ENCODE data around the gene CCL1. TPM values are rescaled to one million over a fixed set of nuclear protein-coding genes. Genes with fewer than 3 reads are reported as not detected.
"Not testable (repeated sequence)": the region's sequence is repeated elsewhere in the genome, so short reads cannot be mapped to it uniquely, and the experiment has no call there.

Gene CCL1
- total RNA-seq, 2 experiments from 2014 or later: 0.87 TPM

DNA sequence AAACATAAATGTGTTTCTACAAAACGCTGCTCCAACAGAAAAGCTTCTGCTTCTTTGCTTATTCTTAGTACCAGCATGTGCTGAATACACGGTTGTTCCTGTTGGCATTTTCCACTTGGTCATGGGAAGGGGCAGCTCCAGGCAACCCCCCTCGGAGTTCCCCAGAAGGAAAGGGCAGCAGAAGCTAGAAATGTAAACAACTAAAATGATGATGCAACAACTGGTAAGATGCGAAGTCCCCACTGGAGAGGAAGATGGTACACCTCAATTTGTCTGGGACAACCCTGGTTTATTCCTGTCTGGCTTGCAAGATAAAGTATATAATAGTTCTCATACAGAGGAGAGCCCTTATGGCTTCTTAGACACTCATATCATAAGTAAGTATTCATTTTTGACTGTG, 16.0 kb downstream of the CCL1 start:
- ChIA-PET POLR2A (no interaction called here), CTCF (no interaction called here)
- no peaks in the 10 kb centered on the region for H3K4me1 Mint-ChIP-seq

GRCh38 chr17:34341916-34342315, 21.1 kb downstream of the CCL1 start:
- Mint-ChIP-seq H3K9me3 (no peaks in the 10 kb centered on the region), H3K36me3 (ENCODE audit: low read depth) (no peaks in the 10 kb centered on the region), H3K27me3 (peaks cover 44% of the 10 kb centered on the region), H3K4me3 (no peak overlapping the region), H3K27ac (no peak overlapping the region), H3K4me1 (no peaks in the 10 kb centered on the region)
- POLR2A ChIA-PET: no interaction called here
- no peak for DNase-seq
- CTCF ChIA-PET: no interaction called here

More for the DNA sequence above, 16.0 kb downstream of the CCL1 start:
- Mint-ChIP-seq H3K9me3 (no peaks in the 10 kb centered on the region), H3K27ac (no peak overlapping the region), H3K27me3 (peaks cover 43% of the 10 kb centered on the region), H3K4me3 (no peak overlapping the region), H3K36me3 (ENCODE audit: low read depth) (no peaks in the 10 kb centered on the region)
- no peak for DNase-seq

DNA sequence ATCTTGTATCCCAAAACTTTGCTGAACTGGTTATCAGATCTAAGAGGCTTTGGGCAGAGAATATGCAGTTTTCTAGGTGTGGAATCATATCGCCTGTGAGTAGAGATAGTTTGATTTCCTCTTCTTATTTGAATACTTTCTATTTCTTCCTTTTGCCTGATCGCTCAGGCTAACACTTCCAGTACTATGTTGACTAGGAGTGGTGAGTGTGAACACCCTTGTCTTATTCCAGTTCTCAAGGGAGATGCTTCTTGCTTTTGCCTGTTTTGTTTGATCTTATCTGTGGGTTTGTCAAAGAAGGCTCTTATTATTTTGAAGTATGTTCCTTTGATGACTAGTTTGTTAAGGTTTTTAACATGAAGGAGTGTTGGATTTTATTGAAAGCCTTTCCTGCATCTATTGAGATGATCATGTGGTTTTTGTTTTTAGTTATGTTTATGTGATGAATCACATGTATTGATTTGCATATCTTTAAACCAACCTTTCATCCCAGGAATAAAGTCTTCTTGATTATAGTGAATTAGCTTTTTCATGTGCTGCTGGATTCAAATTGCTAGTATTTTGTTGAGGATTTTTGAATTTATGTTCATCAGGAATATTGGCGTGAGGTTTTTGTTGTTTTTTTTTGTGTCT, 23.8 kb downstream of the CCL1 start:
- H3K4me3 Mint-ChIP-seq: no peak overlapping the region

DNA sequence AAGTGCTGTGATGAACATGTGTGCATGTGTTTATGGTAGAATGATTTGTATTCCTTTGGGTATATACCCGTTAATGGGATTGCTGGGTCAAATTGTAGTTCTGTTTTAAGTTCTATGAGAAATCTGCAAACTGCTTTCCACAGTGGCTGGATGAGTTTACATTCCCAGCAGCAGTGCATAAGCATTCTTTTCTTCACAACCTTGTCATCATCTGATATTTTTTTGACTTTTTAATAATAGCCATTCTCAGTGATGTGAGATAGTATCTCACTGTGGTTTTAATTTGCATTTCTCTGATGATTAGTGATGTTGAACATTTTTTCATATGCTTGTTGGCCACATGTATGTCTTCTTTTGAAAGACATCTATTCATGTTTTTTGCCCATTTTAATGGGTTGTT, 25.3 kb downstream of the CCL1 start:
- POLR2A ChIA-PET: no interaction called here
- CTCF ChIA-PET: no interaction called here
- H3K4me3 Mint-ChIP-seq: no peak overlapping the region
- peaks cover 41% of the 10 kb centered on the region for H3K27me3 Mint-ChIP-seq
- no peaks in the 10 kb centered on the region for H3K9me3 Mint-ChIP-seq
- H3K36me3 Mint-ChIP-seq (ENCODE audit: low read depth): no peaks in the 10 kb centered on the region
- no peaks in the 10 kb centered on the region for H3K4me1 Mint-ChIP-seq
- DNase-seq: no peak
- H3K27ac Mint-ChIP-seq: no peak overlapping the region

More for the DNA sequence above, 23.8 kb downstream of the CCL1 start:
- no peak overlapping the region for H3K27ac Mint-ChIP-seq
- peaks cover 48% of the 10 kb centered on the region for H3K27me3 Mint-ChIP-seq
- H3K9me3 Mint-ChIP-seq: no peaks in the 10 kb centered on the region
- DNase-seq: no peak
- POLR2A ChIA-PET: no interaction called here
- CTCF ChIA-PET: interaction anchor here (0.6 kb wide), 1 partner anchor 776 kb away, joined by 3 read pairs; no protein-coding TSS in a partner anchor
- H3K4me1 Mint-ChIP-seq: no peaks in the 10 kb centered on the region
- no peaks in the 10 kb centered on the region for H3K36me3 Mint-ChIP-seq (ENCODE audit: low read depth)

GRCh38 chr17:34327580-34327979, 35.5 kb downstream of the CCL1 start:
- DNase-seq; H3K36me3 Mint-ChIP-seq (ENCODE audit: low read depth); POLR2A ChIA-PET; H3K4me1 Mint-ChIP-seq; H3K27ac Mint-ChIP-seq; H3K9me3 Mint-ChIP-seq; H3K4me3 Mint-ChIP-seq: not testable (repeated sequence)
- peaks cover 49% of the 10 kb centered on the region for H3K27me3 Mint-ChIP-seq
- CTCF ChIA-PET: interaction anchor here (1.0 kb wide), 1 partner anchor 34 kb away, joined by 4 read pairs; no protein-coding TSS in a partner anchor

DNA sequence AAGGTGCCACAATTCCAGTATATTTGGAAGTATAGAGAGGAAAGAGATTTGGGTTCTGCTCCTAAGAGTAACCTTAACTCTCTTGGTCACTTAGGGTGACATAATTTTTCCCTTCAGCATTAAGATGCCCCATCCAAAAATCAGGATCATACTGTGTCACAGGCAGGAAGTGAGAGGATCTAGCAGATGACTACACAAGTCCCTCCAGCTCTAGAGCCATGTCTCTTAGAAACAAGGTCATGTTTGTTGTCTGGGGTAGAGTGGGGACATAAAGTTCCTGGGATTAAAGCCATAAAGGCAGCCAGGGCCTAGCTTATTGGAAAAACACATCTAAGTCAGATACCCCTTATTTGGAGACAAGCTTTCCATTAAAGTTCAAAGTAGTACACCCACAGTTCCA, 41.1 kb downstream of the CCL1 start:
- Mint-ChIP-seq H3K4me1 (no peaks in the 10 kb centered on the region), H3K9me3 (peaks cover 5% of the 10 kb centered on the region), H3K36me3 (ENCODE audit: low read depth) (no peaks in the 10 kb centered on the region), H3K27ac (no peak overlapping the region), H3K27me3 (peaks cover 24% of the 10 kb centered on the region), H3K4me3 (no peak overlapping the region)
- ChIA-PET CTCF (interaction anchor here (0.6 to 1.7 kb wide), 2 partner anchors 40 to 50 kb away, joined by 3 to 5 read pairs; no protein-coding TSS in a partner anchor), POLR2A (interaction anchor here (0.6 kb wide), 1 partner anchor 13 kb away, joined by 3 read pairs; no protein-coding TSS in a partner anchor)
- DNase-seq: no peak

DNA sequence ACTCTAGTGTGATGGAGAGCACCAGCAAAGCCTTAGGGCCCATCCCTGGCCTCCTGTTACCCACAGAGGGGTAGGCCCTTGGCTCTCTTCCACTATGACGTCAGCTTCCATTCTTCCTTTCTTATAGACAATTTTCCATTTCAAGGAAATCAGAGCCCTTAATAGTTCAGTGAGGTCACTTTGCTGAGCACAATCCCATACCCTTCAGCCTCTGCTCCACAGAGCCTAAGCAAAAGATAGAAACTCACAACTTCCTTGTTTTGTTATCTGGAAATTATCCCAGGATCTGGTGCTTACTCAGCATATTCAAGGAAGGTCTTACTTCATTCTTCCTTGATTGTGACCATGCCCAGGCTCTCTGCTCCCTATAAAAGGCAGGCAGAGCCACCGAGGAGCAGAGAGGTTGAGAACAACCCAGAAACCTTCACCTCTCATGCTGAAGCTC, 44.0 kb downstream of the CCL1 start, which contains the start of gene CCL8:
Gene CCL8 (plus strand): TSS at position 397 of the 445 bp plus-strand sequence. CDS start 67 bp downstream, outside the sequence.
- H3K4me1 Mint-ChIP-seq: no peaks in the 10 kb centered on the region
- H3K4me3 Mint-ChIP-seq: no peak within 1 kb of the TSS
- ChIA-PET POLR2A (no interaction called here), CTCF (interaction anchor here (1.1 kb wide), 1 partner anchor 42 kb away, joined by 3 read pairs; no protein-coding TSS in a partner anchor)
- H3K27me3 Mint-ChIP-seq: peaks cover 29% of the 10 kb centered on the region
- no peaks in the 10 kb centered on the region for H3K36me3 Mint-ChIP-seq (ENCODE audit: low read depth)
- no peaks in the 10 kb centered on the region for H3K9me3 Mint-ChIP-seq
- no peak for DNase-seq
- no peak within 1 kb of the TSS for H3K27ac Mint-ChIP-seq

GRCh38 chr17:34318474-34318873, 44.6 kb downstream of the CCL1 start:
- no peak overlapping the region for H3K27ac Mint-ChIP-seq
- no peaks in the 10 kb centered on the region for H3K4me1 Mint-ChIP-seq
- H3K9me3 Mint-ChIP-seq: no peaks in the 10 kb centered on the region
- ChIA-PET CTCF (interaction anchor here (1.1 kb wide), 1 partner anchor 43 kb away, joined by 3 read pairs; no protein-coding TSS in a partner anchor), POLR2A (no interaction called here)
- no peak for DNase-seq
- no peak overlapping the region for H3K4me3 Mint-ChIP-seq
- no peaks in the 10 kb centered on the region for H3K36me3 Mint-ChIP-seq (ENCODE audit: low read depth)
- peaks cover 31% of the 10 kb centered on the region for H3K27me3 Mint-ChIP-seq

- ChIA-PET POLR2A (no interaction called here), CTCF (no interaction called here)
- H3K4me3 Mint-ChIP-seq: no peak overlapping the region
- peaks cover 35% of the 10 kb centered on the region for H3K27me3 Mint-ChIP-seq
- no peak overlapping the region for H3K27ac Mint-ChIP-seq
- H3K9me3 Mint-ChIP-seq: no peaks in the 10 kb centered on the region
- H3K4me1 Mint-ChIP-seq: no peaks in the 10 kb centered on the region
- no peak for DNase-seq
- no peaks in the 10 kb centered on the region for H3K36me3 Mint-ChIP-seq (ENCODE audit: low read depth)
These were observed 48.8 kb downstream of the CCL1 start for GRCh38 chr17:34314279-34314678.

- CTCF ChIA-PET: no interaction called here
- Mint-ChIP-seq H3K27ac (no peak overlapping the region), H3K36me3 (ENCODE audit: low read depth) (no peaks in the 10 kb centered on the region), H3K4me3 (no peak overlapping the region), H3K27me3 (peaks cover 35% of the 10 kb centered on the region), H3K4me1 (peaks cover 3% of the 10 kb centered on the region), H3K9me3 (no peaks in the 10 kb centered on the region)
- POLR2A ChIA-PET: no interaction called here
- DNase-seq: no peak
These were observed 49.9 kb downstream of the CCL1 start for GRCh38 chr17:34313164-34313563.

GRCh38 chr17:34312080-34312479, 51.0 kb downstream of the CCL1 start:
- Mint-ChIP-seq H3K4me3 (no peak overlapping the region), H3K36me3 (ENCODE audit: low read depth) (no peaks in the 10 kb centered on the region), H3K9me3 (no peaks in the 10 kb centered on the region), H3K27me3 (peaks cover 31% of the 10 kb centered on the region), H3K4me1 (peaks cover 11% of the 10 kb centered on the region), H3K27ac (no peak overlapping the region)
- POLR2A ChIA-PET: no interaction called here
- DNase-seq: no peak
- CTCF ChIA-PET: no interaction called here

DNA sequence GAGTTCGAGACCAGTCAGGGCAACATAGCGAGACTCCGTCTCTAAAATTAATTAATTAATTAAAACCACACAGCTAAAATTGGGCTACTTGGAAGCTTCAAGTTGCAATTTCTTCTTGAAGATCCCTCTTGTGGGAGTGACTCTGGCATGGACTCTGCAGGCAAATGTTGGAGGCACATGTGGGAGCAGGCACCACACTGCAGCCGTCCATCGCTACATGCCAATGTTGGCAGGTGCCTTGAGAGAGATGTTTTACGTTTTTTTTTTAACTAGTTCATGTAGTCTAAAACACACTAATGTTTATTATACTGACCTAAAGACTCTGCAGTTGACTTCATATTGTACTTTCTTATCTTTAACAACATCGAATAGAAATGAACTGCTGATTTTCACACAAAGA, 51.7 kb downstream of the CCL1 start:
- peaks cover 28% of the 10 kb centered on the region for H3K27me3 Mint-ChIP-seq

More for the DNA sequence above, 51.7 kb downstream of the CCL1 start:
- CTCF ChIA-PET: interaction anchor here (0.6 kb wide), 1 partner anchor 870 kb away, joined by 3 read pairs; no protein-coding TSS in a partner anchor
- Mint-ChIP-seq H3K9me3 (no peaks in the 10 kb centered on the region), H3K27ac (no peak overlapping the region), H3K4me3 (no peak overlapping the region), H3K4me1 (peaks cover 16% of the 10 kb centered on the region), H3K36me3 (ENCODE audit: low read depth) (no peaks in the 10 kb centered on the region)
- no peak for DNase-seq
- POLR2A ChIA-PET: no interaction called here
